K562 (cell line): ENCODE data around the gene PRCC. TPM values are rescaled to one million over a fixed set of nuclear protein-coding genes. Genes with fewer than 3 reads are reported as not detected.

Experiments used
- BDP1 ChIP-seq: IDR thresholded peaks from 3 replicates; pipeline ENCODE4 v1.6.1; 2011; ENCODE audit not compliant: insufficient read length, insufficient read depth
- CBX3 ChIP-seq, 2 experiments: IDR thresholded peaks; 1 replicate in 1 of 2; 2 replicates in 1 of 2; pipeline ENCODE4 v1.6.1; 2012; ENCODE audit warnings: inconsistent platforms in 2 of 2, low read length in 2 of 2, borderline replicate concordance in 1 of 2, control low read depth in 1 of 2
- KAT2B ChIP-seq: IDR thresholded peaks from one replicate; pipeline ENCODE4 v1.6.1; 2012; ENCODE audit warnings: low read depth, mild to moderate bottlenecking, control low read depth, inconsistent platforms, low read length, moderate library complexity
- KLF13 ChIP-seq: fragments of 450-650 bp; IDR thresholded peaks from 2 replicates; pipeline ENCODE4 v1.6.1; 2016; ENCODE audit warnings: missing genetic modification characterization, low read depth, mild to moderate bottlenecking, missing compliant biosample characterization, moderate library complexity, borderline replicate concordance
- POLR2AphosphoS5 ChIP-seq: IDR thresholded peaks from 2 replicates; pipeline ENCODE4 v1.6.1; 2011; ENCODE audit warnings: mild to moderate bottlenecking, low read depth, low read length, moderate library complexity; ENCODE audit not compliant: control insufficient read depth, insufficient read depth
- TCF7 ChIP-seq: sonication (generic); IDR thresholded peaks from 2 replicates; pipeline ENCODE4 v1.6.1; 2016; ENCODE audit warnings: antibody characterized with exemption, borderline replicate concordance
- ZNF644 ChIP-seq: fragments of 200-800 bp; sonication (Bioruptor generic); IDR thresholded peaks from 2 replicates; pipeline ENCODE4 v1.6.1; 2016; ENCODE audit warnings: low read depth, missing genetic modification characterization, missing compliant biosample characterization
- polyA plus RNA-seq, 8 experiments: library from polyadenylated mRNA; depleted of rRNA in 4 of 8; stranded (reverse) in 5 of 8; unstranded in 3 of 8; fragments of >200 nt; fragmentation: Nextera tagmentation in 2 of 8; fragmentation: Illumina TruSeq in 1 of 8; extraction: Ambion mirVana in 2 of 8; extraction: Trizol in 1 of 8; gene quantifications; 2 replicates each; pipeline versions ENCODE4 v1.2.1 to v1.2.3, GENCODE V29; 2011 to 2014; ENCODE audit warnings: inconsistent platforms in 1 of 8, missing spikeins in 1 of 8
- total RNA-seq, 7 experiments: library from RNA; depleted of rRNA in 6 of 7; stranded (reverse); fragments of >200 nt in 6 of 7; fragmentation: Illumina TruSeq in 2 of 7; extraction: Trizol in 2 of 7; gene quantifications; 2 replicates each; pipeline versions ENCODE4 v1.2.1 to v1.2.3, GENCODE V29; 2011 to 2021; ENCODE audit warnings: low replicate concordance in 1 of 7
- TF ChIP-seq, protein P1 (sequence below): sonication (generic); formaldehyde crosslinking; IDR thresholded peaks from 2 replicates; pipeline ENCODE4 v1.4.0; 2020; ENCODE audit warnings: mild to moderate bottlenecking, missing genetic modification reagents
- TF ChIP-seq, protein P2 (sequence below): fragments of 450-650 bp; IDR thresholded peaks from 2 replicates; pipeline ENCODE4 v1.6.1; 2016; ENCODE audit warnings: borderline replicate concordance
- TF ChIP-seq, protein P3 (sequence below): fragments of 450-650 bp; IDR thresholded peaks from 2 replicates; pipeline ENCODE4 v1.6.1; 2016; ENCODE audit warnings: low read depth
- TF ChIP-seq, protein P4 (sequence below), 2 experiments: IDR thresholded peaks; 2 replicates each; pipeline ENCODE4 v1.6.1; 2011; ENCODE audit warnings: borderline replicate concordance in 1 of 2, control low read depth in 1 of 2, low read depth in 1 of 2, low read length in 1 of 2, mild to moderate bottlenecking in 1 of 2, mixed read lengths in 1 of 2, moderate library complexity in 1 of 2; ENCODE audit not compliant: insufficient read depth in 1 of 2, insufficient read length in 1 of 2, poor library complexity in 1 of 2, severe bottlenecking in 1 of 2; ENCODE audit errors: extremely low read depth in 1 of 2

The PRCC gene
- total and polyA plus RNA-seq, 9 of the 15 experiments (the other 6 are each of a cell fraction or from before 2014, with no cell fraction given), result 23.9 to 201 (median 41.1) TPM

DNA sequence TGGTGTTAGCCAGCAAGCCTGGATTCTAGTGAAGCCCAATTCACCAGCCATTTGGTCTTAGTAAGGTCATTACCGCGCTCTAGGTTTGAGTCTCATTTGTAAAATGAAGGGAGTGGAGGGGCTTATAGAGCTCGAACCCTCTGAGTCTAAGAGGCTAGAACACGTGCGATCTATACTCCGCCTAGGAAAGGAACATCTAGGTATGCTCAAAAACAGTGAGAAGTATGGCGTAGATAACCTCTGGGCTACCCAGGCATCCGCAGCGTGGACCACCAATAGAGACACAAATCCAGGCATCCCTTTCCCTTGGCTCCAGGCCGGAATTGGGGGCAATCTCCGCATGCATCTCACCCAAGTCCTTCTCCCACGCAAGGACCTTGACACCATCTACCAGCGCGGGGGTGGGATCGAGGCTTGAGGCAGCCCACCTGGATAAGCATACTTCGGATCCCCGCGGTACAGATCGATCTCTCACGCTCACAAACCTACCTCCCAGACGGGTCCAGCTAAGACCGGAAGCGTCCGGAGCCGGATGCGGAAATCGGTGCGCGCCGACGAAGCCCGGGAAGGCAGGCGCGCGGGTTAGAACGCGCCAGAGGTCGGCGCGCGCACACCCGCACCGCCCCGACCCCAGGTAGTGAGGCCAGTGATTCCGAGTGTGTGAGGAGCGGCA lies 39.3 kb upstream of the PRCC start, which contains the start of gene METTL25B (continued):
- no peak for TF ChIP-seq BDP1
- no peak for TF ChIP-seq TCF7
- TF ChIP-seq, protein P1, sequence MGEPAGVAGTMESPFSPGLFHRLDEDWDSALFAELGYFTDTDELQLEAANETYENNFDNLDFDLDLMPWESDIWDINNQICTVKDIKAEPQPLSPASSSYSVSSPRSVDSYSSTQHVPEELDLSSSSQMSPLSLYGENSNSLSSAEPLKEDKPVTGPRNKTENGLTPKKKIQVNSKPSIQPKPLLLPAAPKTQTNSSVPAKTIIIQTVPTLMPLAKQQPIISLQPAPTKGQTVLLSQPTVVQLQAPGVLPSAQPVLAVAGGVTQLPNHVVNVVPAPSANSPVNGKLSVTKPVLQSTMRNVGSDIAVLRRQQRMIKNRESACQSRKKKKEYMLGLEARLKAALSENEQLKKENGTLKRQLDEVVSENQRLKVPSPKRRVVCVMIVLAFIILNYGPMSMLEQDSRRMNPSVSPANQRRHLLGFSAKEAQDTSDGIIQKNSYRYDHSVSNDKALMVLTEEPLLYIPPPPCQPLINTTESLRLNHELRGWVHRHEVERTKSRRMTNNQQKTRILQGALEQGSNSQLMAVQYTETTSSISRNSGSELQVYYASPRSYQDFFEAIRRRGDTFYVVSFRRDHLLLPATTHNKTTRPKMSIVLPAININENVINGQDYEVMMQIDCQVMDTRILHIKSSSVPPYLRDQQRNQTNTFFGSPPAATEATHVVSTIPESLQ (CRISPR knock-in tag), result 0 out of 2 replicates have a peak, but pooled peaks have one; percentile 47
- TF ChIP-seq KLF13 (tag), result no peak
- TF ChIP-seq POLR2AphosphoS5, result peak; percentile 75; the same call in 1 of the 2 replicates
- TF ChIP-seq, protein P2, sequence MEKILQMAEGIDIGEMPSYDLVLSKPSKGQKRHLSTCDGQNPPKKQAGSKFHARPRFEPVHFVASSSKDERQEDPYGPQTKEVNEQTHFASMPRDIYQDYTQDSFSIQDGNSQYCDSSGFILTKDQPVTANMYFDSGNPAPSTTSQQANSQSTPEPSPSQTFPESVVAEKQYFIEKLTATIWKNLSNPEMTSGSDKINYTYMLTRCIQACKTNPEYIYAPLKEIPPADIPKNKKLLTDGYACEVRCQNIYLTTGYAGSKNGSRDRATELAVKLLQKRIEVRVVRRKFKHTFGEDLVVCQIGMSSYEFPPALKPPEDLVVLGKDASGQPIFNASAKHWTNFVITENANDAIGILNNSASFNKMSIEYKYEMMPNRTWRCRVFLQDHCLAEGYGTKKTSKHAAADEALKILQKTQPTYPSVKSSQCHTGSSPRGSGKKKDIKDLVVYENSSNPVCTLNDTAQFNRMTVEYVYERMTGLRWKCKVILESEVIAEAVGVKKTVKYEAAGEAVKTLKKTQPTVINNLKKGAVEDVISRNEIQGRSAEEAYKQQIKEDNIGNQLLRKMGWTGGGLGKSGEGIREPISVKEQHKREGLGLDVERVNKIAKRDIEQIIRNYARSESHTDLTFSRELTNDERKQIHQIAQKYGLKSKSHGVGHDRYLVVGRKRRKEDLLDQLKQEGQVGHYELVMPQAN, result peak; percentile 79; the same call in 1 of the 2 replicates
- TF ChIP-seq, protein P3, sequence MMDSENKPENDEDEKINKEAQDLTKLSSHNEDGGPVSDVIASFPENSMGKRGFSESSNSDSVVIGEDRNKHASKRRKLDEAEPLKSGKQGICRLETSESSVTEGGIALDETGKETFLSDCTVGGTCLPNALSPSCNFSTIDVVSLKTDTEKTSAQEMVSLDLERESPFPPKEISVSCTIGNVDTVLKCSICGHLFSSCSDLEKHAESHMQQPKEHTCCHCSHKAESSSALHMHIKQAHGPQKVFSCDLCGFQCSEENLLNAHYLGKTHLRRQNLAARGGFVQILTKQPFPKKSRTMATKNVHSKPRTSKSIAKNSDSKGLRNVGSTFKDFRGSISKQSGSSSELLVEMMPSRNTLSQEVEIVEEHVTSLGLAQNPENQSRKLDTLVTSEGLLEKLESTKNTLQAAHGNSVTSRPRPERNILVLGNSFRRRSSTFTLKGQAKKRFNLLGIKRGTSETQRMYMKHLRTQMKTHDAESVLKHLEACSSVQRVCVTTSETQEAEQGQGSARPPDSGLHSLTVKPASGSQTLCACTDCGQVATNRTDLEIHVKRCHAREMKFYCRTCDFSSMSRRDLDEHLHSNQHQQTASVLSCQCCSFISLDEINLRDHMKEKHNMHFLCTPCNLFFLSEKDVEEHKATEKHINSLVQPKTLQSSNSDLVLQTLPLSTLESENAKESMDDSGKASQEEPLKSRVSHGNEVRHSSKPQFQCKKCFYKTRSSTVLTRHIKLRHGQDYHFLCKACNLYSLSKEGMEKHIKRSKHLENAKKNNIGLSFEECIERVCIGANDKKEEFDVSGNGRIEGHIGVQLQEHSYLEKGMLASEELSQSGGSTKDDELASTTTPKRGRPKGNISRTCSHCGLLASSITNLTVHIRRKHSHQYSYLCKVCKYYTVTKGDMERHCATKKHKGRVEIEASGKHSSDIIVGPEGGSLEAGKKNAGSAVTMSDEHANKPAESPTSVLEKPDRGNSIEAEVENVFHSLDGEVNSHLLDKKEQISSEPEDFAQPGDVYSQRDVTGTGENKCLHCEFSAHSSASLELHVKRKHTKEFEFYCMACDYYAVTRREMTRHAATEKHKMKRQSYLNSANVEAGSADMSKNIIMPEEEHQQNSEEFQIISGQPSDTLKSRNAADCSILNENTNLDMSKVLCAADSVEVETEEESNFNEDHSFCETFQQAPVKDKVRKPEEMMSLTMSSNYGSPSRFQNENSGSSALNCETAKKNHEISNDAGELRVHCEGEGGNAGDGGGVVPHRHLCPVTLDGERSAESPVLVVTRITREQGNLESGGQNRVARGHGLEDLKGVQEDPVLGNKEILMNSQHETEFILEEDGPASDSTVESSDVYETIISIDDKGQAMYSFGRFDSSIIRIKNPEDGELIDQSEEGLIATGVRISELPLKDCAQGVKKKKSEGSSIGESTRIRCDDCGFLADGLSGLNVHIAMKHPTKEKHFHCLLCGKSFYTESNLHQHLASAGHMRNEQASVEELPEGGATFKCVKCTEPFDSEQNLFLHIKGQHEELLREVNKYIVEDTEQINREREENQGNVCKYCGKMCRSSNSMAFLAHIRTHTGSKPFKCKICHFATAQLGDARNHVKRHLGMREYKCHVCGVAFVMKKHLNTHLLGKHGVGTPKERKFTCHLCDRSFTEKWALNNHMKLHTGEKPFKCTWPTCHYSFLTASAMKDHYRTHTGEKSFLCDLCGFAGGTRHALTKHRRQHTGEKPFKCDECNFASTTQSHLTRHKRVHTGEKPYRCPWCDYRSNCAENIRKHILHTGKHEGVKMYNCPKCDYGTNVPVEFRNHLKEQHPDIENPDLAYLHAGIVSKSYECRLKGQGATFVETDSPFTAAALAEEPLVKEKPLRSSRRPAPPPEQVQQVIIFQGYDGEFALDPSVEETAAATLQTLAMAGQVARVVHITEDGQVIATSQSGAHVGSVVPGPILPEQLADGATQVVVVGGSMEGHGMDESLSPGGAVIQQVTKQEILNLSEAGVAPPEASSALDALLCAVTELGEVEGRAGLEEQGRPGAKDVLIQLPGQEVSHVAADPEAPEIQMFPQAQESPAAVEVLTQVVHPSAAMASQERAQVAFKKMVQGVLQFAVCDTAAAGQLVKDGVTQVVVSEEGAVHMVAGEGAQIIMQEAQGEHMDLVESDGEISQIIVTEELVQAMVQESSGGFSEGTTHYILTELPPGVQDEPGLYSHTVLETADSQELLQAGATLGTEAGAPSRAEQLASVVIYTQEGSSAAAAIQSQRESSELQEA, result no peak
- TF ChIP-seq KAT2B, result peak; percentile 19
- TF ChIP-seq, protein P4, sequence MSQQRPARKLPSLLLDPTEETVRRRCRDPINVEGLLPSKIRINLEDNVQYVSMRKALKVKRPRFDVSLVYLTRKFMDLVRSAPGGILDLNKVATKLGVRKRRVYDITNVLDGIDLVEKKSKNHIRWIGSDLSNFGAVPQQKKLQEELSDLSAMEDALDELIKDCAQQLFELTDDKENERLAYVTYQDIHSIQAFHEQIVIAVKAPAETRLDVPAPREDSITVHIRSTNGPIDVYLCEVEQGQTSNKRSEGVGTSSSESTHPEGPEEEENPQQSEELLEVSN (IDR thresholded peaks at IDR 0.05; ENCODE audit: borderline replicate concordance in 1 of 2, extremely low read depth in 1 of 2, insufficient read depth in 1 of 2, insufficient read length in 1 of 2, low read depth in 1 of 2, low read length in 1 of 2, poor library complexity in 1 of 2, severe bottlenecking in 1 of 2), result peak in 1 of 2 experiments; percentile 40
- TF ChIP-seq ZNF644 (tag), result no peak
- peak in 1 of 2 experiments; percentile 59; a peak in 1 of 3 replicates for TF ChIP-seq CBX3 (IDR thresholded peaks at IDR 0.05; ENCODE audit: borderline replicate concordance in 1 of 2, low read length in 2 of 2)
